ENCODE measurements around the gene BOLL. TPM values are rescaled to one million over a fixed set of nuclear protein-coding genes. Genes with fewer than 3 reads are reported as not detected.

Gene BOLL
- total RNA-seq, 1 experiment from 2014 or later, result not detected

DNA sequence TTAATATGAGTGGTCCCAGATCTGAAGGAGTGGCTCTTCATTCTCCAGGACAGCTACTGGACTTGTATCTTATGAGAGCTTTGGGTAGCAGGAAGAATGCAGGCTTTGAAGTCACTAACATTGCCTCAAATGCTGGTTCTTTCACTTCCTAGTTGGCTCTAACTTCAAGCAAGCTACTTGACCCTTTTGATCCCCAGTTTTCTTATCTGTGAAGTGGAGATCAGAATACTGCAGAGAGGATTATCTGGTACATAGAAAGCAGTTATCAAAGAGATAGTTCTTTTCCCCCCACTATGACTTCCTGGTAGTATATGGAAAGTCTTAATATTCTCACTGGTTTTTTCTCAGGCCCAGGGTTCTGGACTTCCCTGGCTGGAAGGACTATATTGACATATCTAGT lies 15.9 kb upstream of the BOLL start:
- Histone ChIP-seq H3K9me3 (ENCODE audit: low read length) (no peaks in the 10 kb centered on the region), H3K27ac (ENCODE audit: low read length) (no peak overlapping the region), H3K4me1 (ENCODE audit: insufficient read depth, low read length) (peaks cover 9% of the 10 kb centered on the region; the same call in 1 of the 2 replicates), H3K27me3 (ENCODE audit: low read length) (peaks cover 60% of the 10 kb centered on the region), H3K79me2 (ENCODE audit: low read length) (no peaks in the 10 kb centered on the region), H3K9me2 (replicated peaks; ENCODE audit: low read length) (no peaks in the 10 kb centered on the region), H3K4me2 (ENCODE audit: low read length) (no peak overlapping the region), H3K9ac (ENCODE audit: low read length) (no peak overlapping the region), H3K4me3 (ENCODE audit: low read length) (no peak overlapping the region), H4K20me1 (ENCODE audit: low read length) (no peaks in the 10 kb centered on the region), H2AFZ (ENCODE audit: low read length) (no peak overlapping the region), H3F3A (ENCODE audit: low read length, unreplicated experiment) (no peaks in the 10 kb centered on the region), H3K36me3 (ENCODE audit: low read depth, low read length) (no peaks in the 10 kb centered on the region)
- no peak for ATAC-seq
- intact Hi-C loops (cut with micrococcal nuclease), result no loop called here
- TF ChIP-seq EZH2phosphoT487 (IDR thresholded peaks at IDR 0.05; ENCODE audit: borderline replicate concordance, low read length), result no peak
- no TSS peak for BruUV-seq (replicated peaks)
- ChIA-PET POLR2A (ENCODE audit: unreplicated experiment) (no interaction called here), CTCF (no interaction called here)
- DNase-seq, result no peak

DNA sequence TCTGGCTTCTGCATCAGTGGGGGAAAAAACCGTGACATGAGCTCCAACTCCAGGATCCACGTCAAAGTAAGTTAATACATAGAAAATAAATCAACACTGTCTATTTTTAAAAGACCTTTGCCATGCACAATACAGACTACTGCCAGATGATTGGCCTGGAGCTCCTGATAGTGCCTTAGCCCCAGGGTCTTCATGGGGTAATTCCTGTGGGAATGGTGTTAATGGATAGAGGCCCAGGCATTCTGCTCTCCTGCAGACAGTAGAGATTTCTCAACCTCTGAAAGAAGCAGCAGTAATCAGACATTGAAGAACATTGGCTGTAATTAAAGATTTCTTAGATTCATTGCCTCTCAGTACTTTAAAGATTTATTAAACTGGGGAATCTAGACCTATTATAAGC lies 15.0 kb upstream of the BOLL start:
- POLR2A ChIA-PET (ENCODE audit: unreplicated experiment), result no interaction called here
- no peaks in the 10 kb centered on the region for H3K9me3 ChIP-seq (ENCODE audit: low read length)
- no peak overlapping the region for H3K27ac ChIP-seq (ENCODE audit: low read length)
- ATAC-seq (no peak), DNase-seq (no peak)
- no peaks in the 10 kb centered on the region for H3K79me2 ChIP-seq (ENCODE audit: low read length)
- no TSS peak for BruUV-seq (replicated peaks)
- no peak overlapping the region for H3K4me2 ChIP-seq (ENCODE audit: low read length)
- no peak overlapping the region for H3K4me3 ChIP-seq (ENCODE audit: low read length)
- intact Hi-C loops (cut with micrococcal nuclease), result no loop called here
- TF ChIP-seq EZH2 (IDR thresholded peaks at IDR 0.05; ENCODE audit: low read length, unreplicated experiment) (no peak), EZH2phosphoT487 (IDR thresholded peaks at IDR 0.05; ENCODE audit: borderline replicate concordance, low read length) (no peak)
- TF ChIP-seq, protein P1, sequence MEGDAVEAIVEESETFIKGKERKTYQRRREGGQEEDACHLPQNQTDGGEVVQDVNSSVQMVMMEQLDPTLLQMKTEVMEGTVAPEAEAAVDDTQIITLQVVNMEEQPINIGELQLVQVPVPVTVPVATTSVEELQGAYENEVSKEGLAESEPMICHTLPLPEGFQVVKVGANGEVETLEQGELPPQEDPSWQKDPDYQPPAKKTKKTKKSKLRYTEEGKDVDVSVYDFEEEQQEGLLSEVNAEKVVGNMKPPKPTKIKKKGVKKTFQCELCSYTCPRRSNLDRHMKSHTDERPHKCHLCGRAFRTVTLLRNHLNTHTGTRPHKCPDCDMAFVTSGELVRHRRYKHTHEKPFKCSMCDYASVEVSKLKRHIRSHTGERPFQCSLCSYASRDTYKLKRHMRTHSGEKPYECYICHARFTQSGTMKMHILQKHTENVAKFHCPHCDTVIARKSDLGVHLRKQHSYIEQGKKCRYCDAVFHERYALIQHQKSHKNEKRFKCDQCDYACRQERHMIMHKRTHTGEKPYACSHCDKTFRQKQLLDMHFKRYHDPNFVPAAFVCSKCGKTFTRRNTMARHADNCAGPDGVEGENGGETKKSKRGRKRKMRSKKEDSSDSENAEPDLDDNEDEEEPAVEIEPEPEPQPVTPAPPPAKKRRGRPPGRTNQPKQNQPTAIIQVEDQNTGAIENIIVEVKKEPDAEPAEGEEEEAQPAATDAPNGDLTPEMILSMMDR (conservative IDR thresholded peaks at IDR 0.05; ENCODE audit: low read depth, low read length), result no peak
- no peaks in the 10 kb centered on the region for H3F3A ChIP-seq (ENCODE audit: low read length, unreplicated experiment)
- H3K9ac ChIP-seq (ENCODE audit: low read length), result no peak overlapping the region
- CTCF ChIA-PET, result no interaction called here
- H3K27me3 ChIP-seq (ENCODE audit: low read length), result peaks cover 50% of the 10 kb centered on the region
- no peaks in the 10 kb centered on the region for H4K20me1 ChIP-seq (ENCODE audit: low read length)
- no peaks in the 10 kb centered on the region for H3K36me3 ChIP-seq (ENCODE audit: low read depth, low read length)
- H3K4me1 ChIP-seq (ENCODE audit: insufficient read depth, low read length), result peaks cover 6% of the 10 kb centered on the region; the same call in 1 of the 2 replicates
- no peaks in the 10 kb centered on the region for H3K9me2 ChIP-seq (replicated peaks; ENCODE audit: low read length)
- H2AFZ ChIP-seq (ENCODE audit: low read length), result no peak overlapping the region

DNA sequence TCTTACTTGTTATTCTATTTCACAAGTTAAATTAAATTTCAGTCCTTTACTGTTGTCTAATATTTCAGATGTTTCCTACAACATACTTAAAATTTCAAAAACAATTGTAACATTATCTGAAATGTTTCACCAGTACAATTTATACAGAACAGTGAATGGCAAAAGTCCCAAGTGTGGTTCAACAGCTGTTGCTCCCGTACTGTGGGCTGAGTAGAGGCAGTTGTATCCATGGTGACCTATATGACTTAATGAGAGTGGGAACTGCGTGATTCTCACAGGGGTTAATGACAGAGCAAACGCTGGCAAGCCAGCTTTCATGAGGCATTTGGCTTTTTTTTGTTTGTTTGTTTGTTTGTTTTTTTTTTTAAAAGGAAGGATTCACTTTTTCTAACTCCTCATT lies 13.9 kb upstream of the BOLL start:
- Histone ChIP-seq H3K9me3 (ENCODE audit: low read length) (no peaks in the 10 kb centered on the region), H3K4me1 (ENCODE audit: insufficient read depth, low read length) (peaks cover 4% of the 10 kb centered on the region; the same call in 1 of the 2 replicates), H3K79me2 (ENCODE audit: low read length) (no peaks in the 10 kb centered on the region), H3K4me3 (ENCODE audit: low read length) (no peak overlapping the region), H2AFZ (ENCODE audit: low read length) (no peak overlapping the region), H3K27ac (ENCODE audit: low read length) (no peak overlapping the region), H3K27me3 (ENCODE audit: low read length) (peaks cover 43% of the 10 kb centered on the region), H3K9ac (ENCODE audit: low read length) (no peak overlapping the region), H3K4me2 (ENCODE audit: low read length) (no peak overlapping the region), H3K9me2 (replicated peaks; ENCODE audit: low read length) (no peaks in the 10 kb centered on the region), H3F3A (ENCODE audit: low read length, unreplicated experiment) (no peaks in the 10 kb centered on the region), H3K36me3 (ENCODE audit: low read depth, low read length) (no peaks in the 10 kb centered on the region), H4K20me1 (ENCODE audit: low read length) (no peaks in the 10 kb centered on the region)
- ChIA-PET POLR2A (ENCODE audit: unreplicated experiment) (no interaction called here), CTCF (interaction anchor here (0.7 kb wide), 1 partner anchor 415 kb away, joined by 4 read pairs; no protein-coding TSS in a partner anchor)
- BruUV-seq (replicated peaks), result no TSS peak
- ATAC-seq (no peak), DNase-seq (no peak)
- TF ChIP-seq EZH2 (IDR thresholded peaks at IDR 0.05; ENCODE audit: low read length, unreplicated experiment), result no peak
- TF ChIP-seq EZH2phosphoT487 (IDR thresholded peaks at IDR 0.05; ENCODE audit: borderline replicate concordance, low read length), result no peak
- intact Hi-C loops (cut with micrococcal nuclease), result no loop called here

DNA sequence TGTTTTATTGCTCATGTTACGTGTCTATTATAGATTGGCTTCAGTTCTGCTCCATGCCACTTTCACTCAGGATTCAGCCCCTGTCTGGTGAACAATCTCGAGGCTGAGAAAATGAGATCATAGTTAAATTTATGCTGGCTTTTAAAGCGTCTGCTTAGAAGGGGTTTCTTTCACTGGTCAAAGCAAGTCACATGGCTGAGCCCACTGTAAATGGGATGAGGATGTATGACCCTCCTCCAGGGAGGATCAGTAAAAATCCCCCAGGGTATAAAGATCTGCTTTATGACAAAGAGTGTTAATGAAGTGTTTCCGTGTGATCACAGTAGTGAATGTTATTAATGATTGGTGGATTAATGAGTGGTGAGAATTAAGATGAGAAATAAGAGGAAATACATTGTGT lies 13.1 kb upstream of the BOLL start:
- no TSS peak for BruUV-seq (replicated peaks)
- intact Hi-C loops (cut with micrococcal nuclease), result no loop called here
- H3K27ac ChIP-seq (ENCODE audit: low read length), result no peak overlapping the region
- DNase-seq (no peak), ATAC-seq (no peak)
- H3K9me3 ChIP-seq (ENCODE audit: low read length), result no peaks in the 10 kb centered on the region
- H3F3A ChIP-seq (ENCODE audit: low read length, unreplicated experiment), result no peaks in the 10 kb centered on the region
- no peaks in the 10 kb centered on the region for H3K79me2 ChIP-seq (ENCODE audit: low read length)
- no peak overlapping the region for H3K9ac ChIP-seq (ENCODE audit: low read length)
- H3K4me1 ChIP-seq (ENCODE audit: insufficient read depth, low read length), result no peaks in the 10 kb centered on the region
- TF ChIP-seq EZH2 (IDR thresholded peaks at IDR 0.05; ENCODE audit: low read length, unreplicated experiment), result no peak
- TF ChIP-seq EZH2phosphoT487 (IDR thresholded peaks at IDR 0.05; ENCODE audit: borderline replicate concordance, low read length), result no peak
- TF ChIP-seq, protein P1 (conservative IDR thresholded peaks at IDR 0.05; ENCODE audit: low read depth, low read length), result no peak
- no peaks in the 10 kb centered on the region for H4K20me1 ChIP-seq (ENCODE audit: low read length)
- no peaks in the 10 kb centered on the region for H3K9me2 ChIP-seq (replicated peaks; ENCODE audit: low read length)
- no peak overlapping the region for H2AFZ ChIP-seq (ENCODE audit: low read length)
- POLR2A ChIA-PET (ENCODE audit: unreplicated experiment), result no interaction called here
- CTCF ChIA-PET, result no interaction called here
- H3K36me3 ChIP-seq (ENCODE audit: low read depth, low read length), result no peaks in the 10 kb centered on the region
- peaks cover 42% of the 10 kb centered on the region for H3K27me3 ChIP-seq (ENCODE audit: low read length)
- H3K4me3 ChIP-seq (ENCODE audit: low read length), result no peak overlapping the region
- H3K4me2 ChIP-seq (ENCODE audit: low read length), result no peak overlapping the region

All from PC-3 (cell line).